Fibroblast of upper back skin (primary cell): Measurements from ENCODE around the gene BCAS3.
A peak's percentile ranks its signal among the peaks of the same experiment; 100 is the strongest.
"Not testable (repeated sequence)": the region's sequence is repeated elsewhere in the genome, so short reads cannot be mapped to it uniquely, and the experiment has no call there.

ENCODE experiments used
- DNase-seq: peaks from one replicate; pipeline ENCODE4 v3.0.0-alpha.2; 2013

The BCAS3 gene

DNA sequence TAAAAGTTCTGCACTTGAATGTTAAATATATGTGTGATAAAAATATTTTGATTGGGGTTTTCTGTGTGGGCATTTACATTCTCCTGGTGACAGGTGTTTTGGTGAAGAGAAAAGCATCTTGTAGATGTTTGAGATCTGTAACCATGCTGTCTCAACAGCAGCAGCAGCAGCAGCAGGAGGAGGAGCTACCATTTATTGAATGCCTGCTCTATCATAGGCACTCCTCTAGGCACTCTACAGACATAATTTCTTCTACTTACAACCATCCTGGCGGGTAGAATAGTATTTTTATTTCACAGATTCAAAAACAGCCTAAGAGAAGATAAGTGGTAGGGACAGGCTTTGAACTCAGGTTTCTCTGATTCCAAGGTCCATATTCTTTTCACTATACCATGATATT, 562.3 kb downstream of the BCAS3 start:
- no peak for DNase-seq

DNA sequence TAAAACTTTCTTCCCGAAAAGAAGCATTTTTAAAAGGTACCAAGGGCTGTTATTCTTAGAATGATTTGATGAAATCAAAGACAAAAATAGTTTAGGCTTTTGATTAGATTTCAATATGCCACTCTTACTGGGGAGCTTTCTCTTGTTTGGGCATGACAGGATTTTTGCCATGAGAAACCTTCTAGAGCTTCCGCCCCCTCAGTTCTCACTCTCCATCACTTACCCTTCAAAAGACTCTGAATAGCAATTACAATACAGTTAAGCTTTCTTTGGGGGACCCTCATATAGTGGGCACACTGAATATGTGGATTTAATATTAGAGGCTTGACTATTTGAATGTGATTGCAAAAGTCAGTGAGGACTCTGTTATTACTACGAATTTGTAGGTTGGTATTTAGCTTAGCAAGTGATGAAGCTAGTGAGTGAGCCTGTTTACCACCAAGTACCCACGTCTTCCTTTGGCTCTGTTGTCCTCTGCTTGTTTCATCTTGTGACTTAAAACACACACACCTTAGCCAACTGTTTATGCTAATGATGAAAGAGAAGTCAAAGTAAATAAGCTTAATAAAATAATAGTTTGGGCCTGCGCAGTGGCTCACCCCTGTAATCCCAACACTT, 563.3 kb downstream of the BCAS3 start:
- DNase-seq: no peak

DNA sequence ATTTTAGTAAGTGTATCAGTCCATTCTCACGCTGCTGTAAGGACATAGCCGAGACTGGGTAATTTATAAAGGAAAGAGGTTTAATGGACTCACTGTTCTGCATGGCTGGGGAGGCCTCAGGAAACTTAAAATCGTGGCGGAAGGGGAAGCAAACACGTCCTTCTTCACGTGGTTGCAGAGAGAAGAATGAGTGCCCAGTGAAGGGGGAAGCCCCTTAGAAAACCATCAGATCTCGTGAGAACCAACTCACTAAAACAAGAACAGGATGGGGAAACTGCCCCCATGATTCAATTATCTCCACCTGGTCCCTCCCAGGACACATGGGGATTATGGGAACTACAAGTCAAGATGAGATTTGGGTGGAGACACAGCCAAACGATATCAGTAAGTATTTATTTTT, 567.3 kb downstream of the BCAS3 start:
- DNase-seq: not testable (repeated sequence)

DNA sequence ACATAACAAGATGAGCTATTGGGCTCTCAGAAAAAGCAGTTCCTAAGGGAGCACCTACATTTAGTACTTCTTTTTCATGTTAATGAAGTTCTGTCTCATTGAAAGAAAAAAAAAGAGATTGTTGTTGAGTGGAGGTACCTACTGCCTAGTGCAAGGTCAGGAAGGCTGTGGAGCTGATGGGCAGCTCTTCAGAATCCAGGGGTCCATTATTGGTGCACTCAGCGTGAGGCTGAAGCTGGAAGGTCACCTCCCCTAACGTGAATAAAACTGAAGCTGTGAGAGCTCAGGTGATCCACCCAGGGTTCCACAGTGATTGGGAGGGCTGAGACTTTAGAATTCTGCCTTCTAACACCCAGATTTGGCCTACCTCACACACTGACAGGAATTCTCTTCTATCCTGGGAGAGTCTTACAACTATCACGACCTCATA, 568.1 kb downstream of the BCAS3 start:
- DNase-seq: no peak

DNA sequence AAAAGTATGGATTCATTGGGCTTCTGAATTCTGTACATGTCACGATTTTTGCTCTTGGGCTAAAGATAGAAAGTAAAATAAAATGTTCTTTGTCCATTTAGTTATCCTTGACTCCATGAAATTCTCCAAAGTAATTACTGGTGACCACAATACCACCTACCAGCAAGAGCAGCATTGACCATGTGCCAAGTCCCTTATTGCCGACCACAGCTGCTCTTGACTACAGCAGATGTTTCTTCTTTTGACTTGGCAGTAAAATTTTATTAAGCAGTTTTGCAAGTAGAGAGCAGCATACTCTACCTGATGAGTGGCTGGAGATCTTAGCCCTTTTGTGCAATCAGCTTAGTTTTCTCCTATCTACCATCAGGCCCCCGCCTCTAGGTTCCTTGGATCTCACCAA, 569.8 kb downstream of the BCAS3 start:
- DNase-seq: peak; percentile 91

DNA sequence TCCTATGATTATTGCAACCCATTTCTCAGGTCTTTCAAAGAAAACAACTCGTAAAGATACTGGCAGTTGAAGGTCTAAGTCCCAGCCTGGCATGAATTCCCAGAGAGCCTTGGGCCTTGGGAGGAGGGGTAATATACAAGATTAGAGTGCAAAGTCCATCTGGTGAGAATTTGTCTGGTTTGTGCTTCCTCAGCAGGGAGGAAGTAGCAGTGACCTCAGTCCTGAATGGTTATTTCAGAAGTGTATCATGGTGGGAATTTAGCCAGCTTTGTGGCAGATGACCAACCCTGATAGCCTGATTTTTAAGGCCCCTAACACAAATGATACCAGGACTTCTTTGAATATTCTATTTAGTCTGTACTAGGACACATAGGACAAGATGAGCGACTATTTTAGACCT, 570.7 kb downstream of the BCAS3 start:
- no peak for DNase-seq

DNA sequence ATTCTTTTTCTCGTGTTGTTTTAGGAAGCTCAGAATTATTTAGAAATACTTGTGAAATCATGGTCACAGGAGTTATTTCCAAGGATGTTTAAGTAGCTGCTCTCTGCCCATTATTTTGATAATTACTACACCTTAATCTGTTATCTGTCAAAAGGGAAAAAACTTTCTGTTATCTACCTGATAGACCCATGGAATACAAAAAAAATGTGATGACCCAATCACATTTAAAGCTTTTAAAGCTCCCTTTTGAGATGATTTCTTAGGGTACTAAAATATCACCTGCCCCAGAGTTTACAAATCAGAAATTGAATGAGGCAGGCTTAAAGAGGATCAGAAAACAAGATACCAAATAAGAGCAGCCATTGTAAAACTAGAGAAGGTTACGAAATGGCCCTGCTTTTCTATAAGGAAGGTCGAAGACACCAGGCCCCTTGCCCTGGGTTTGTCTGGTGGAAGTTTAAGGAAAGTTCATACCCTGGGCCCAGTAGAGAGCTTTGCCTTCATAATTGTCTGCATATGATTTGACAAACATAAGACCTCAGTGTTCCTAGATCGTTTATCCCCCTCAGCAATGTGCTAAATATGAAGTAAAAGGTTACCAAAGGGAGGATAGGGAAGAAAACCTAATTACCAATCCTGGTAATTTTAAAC, 572.1 kb downstream of the BCAS3 start:
- DNase-seq: no peak

DNA sequence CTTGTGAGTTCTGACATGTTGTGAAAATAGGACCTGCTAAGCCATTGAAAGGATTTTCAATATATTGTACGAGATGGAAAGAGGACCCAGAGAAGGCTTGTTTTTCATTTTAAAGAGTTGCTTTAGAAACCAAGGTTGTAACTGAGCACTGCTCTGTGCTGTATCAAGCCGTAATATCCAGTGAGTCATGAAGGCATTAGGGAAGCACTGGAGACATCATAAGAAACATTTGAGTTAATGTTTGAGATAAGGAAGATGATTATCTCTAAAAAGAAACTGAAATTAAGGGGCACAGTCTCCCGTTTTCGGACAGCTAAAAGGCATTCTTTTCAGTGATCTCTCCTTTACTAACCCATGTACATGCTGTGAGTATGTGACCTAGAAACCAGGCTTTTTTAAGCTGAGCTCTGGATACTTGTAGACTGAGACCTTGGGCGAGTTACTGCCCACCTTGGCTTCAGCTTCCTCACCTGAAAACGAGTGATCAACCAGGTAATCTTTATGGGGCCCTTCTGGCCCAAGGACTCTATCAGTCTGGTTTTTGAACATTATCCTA, 572.8 kb downstream of the BCAS3 start:
- DNase-seq: peak; percentile 40

DNA sequence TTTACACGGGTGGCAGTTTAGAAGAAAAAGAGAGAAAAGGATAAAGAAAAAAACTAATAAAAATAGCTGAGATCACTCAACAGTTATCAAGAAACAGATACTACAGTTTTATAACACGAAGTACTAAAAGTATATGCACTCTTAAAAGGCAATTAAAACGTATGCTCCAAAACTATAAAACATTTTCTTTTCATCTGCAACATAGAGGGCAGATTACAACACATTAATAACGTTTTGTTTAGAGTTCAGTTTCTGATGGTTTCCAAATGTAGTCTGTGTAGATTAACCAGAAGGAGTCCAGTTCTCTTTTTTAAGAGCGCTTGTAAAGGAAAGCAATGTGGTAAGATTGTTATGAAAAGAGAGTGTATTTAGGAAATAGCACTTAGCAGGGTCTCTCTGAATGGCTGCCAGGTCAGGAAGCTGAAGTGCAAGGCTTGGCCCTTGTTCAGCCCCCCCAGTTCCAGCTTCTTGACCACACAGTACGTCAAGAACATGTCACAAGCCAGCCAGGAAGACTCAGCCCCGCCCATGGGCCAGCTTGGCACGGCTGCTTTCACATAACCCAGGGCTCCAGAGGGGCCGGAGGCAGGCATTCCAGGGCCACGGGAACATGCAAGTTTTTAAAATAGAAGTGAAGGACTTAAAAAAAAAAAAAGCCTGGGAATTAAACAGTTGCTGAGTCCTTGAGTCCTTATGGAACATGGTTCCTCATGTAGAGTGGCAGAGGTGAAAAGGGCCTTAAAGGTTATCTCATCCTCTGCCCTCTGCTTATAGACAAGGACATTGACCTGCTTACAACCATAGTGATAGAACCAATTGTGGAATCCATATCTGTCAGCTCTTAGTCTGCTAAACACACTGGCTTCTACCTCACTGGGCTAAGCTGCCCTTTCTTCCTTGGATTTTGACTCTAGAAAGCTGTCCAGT, 574.6 kb downstream of the BCAS3 start:
- peak; percentile 90 for DNase-seq

DNA sequence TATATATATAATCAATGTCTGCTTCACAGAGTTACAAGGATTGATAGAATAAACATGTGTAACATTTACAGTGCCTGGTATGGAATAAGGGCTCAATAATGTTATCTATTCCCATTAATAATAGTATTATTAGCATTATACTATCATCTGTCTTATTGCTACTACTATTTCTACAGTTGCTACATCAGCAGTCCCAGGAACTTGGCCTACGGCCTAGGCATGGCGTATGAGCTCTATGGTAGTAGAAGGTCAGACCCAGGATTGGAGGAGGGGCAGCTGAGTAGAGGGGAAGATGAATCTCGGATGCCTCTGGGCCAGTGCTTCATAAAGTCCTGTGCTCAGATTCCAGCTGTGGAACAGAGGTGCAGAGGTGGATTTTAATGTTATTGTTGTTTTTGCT, 575.7 kb downstream of the BCAS3 start:
- DNase-seq: no peak

DNA sequence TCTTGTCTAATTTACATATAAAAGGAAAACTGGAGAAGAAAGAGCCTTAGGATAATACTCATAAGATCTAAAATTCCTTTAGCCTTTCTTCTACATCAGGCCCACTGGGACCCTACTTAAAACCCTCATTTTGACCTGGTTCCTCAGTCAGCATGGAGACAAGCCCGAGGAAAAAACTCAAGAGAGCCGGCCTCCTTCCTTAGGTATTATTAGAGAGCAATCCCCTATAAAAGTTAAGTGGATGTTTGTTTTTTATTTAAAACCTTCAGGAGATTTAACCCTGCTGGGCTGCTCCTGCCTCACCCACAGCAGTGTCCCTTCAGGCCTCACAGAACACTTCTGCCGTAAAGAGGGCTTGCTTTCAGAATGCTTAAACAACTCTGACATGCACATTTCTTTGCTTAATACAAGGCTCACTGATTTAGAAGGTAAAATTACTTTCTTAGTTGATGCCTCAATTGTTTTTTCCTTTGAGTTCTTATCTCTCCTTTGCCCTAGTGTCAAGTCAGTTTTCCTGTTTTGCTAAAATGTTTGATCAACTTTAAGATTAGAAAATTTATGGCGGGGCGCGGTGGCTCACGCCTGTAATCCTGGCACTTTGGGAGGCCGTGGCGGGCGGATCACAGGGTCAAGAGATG, 576.4 kb downstream of the BCAS3 start:
- no peak for DNase-seq

DNA sequence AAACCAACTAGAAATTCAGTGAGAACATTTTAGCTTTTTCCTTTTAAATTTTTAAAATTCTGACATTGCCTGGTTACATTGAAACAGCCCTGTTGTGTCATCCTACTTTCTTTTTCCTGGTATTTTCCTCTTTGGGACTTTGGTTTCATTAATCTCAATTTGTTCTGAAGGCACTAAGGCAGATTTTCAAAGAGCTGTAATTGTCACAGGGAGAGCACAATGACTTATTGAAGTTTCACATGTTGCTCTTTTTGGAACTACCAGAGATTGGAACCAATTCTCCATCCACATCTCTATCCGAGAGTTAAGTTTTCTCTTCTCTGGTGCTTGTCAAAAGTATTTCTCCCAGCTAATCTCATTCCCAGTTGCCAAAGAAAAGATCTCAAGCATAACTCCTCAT, 577.3 kb downstream of the BCAS3 start:
- no peak for DNase-seq

DNA sequence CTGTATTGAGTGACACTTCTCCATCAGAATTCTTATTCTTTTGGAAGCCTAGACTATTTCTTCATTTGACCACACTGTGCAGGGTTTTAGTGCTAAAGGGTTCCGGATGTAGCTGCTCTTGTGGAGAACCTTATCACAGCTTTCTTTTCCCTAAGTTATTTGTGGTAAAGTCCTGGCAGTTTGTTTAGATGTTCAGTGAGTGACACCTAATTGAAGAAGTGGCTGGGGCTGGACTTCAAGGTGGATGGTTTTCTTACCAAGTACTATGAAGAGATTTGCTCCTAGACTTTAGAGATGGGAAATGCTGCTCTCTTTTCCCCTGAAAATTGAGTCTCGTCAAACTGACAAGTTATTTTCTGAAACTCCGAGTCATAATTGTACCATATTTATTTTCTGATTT, 578.0 kb downstream of the BCAS3 start:
- no peak for DNase-seq

DNA sequence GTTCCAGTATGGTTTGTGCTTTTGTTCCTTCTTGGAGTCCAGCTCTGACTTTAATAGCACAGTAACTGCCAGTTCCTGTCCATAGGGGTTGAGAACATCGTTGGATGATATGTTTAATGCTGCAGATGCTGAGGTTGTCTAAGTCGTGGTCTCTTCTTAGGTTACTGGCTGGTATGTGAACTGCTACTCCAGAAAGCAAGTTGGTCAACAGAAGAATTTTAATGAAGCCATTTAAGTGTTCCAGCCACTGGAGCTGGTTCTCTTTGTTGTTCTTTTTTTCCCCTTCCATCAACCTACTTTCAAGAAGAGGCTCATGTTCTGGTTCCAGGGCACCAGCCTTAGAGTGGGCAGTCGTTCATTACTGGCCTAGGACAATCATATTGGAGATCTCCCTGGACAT, 581.7 kb downstream of the BCAS3 start:
- no peak for DNase-seq

DNA sequence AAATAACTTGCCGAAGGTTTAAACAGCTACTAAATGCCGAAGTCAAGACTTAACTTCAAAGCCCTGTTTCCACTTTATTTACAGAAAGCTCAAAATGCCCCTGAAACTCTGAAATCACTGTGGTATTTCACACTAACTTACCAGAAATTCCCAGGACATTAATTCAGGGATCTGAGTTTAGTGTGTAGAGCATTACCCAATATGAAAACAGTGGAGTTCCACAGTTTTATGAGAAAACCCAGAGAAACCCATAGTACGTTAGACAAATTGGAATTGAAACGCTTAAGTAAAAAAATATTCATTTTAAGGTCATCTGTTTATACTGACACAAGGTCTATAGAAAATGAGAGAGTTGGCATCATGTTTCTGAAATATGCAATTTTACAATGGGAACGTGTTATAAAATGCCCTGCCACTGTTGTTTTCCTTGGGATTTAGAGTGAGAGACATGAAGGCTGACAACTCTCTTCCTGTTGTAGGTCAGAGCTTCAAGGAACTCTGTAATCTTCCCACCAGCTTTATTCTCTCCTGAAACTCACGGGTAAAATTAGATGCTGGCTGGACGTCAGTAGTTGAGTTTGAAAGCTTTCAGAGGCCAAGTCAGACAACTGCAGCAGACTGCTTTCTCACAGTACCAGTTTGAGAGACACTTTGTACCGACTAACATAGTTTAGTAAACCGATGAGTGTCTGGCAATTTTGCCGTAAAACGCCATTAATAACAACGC, 582.6 kb downstream of the BCAS3 start:
- DNase-seq: no peak

DNA sequence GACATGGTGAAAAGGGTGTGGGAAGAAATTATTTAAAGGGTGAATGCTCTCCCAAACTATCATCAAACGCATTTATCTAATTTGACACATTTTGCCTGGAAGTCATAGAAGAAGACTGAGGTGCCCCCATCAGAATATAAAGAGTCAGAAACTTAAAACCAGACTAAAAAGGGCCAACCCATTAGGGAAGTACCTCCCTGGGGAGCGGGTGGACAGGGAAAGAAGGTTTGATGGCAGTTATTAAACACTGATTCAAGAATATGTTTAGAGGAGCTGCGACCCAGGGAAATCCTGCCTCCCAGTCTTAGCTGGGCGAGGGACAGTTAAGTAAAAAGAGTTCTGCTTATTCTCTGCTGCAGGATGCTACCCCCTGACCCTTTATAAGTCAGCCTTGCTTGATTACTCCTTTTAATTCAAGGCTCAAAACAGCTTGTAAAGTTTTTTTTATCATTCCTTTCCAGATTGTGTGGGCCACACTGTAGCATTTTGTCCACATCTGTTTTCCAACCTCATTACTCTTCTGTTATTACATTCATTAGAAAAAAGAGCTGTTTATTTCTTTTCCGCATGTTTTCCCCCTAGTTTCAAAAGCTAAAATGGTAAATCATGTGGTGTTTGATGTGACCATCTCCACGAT, 583.5 kb downstream of the BCAS3 start:
- DNase-seq: no peak

DNA sequence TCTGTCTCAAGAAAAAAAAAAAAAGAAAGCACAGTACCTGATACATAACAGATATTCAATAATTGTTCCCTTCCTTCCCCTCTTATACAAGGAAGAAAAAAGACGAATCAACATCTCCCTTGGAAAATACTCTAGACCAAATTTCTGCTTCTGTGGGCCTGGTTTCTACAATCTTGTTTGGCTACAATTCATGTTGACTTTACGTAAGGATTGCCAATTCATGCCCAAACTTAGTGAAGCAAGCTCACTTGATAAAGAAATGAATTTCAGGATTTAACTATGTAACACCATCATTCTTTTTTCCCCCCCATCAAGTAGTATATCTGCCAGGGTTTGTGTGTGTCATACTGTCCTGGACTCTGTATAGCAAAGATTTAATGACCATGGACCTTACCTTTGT, 587.7 kb downstream of the BCAS3 start:
- DNase-seq: no peak

DNA sequence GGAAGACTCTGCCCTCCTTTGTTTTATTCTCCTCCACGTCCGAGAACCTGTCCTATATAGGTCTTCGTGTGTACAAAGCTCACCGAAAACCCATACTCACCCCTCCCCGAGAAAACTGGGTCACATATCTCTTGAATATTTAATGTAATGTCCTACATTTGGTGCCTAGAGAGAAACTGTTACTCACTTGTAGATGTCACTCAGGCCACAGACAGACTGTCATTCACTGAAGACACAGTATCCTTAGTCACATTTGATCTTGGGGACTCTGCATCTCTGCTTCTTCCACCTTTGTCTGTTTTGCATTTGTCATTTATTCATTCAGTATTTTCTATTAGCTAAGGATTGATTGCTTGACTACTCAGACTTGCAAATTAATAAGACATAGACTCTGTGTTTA, 590.2 kb downstream of the BCAS3 start:
- no peak for DNase-seq

DNA sequence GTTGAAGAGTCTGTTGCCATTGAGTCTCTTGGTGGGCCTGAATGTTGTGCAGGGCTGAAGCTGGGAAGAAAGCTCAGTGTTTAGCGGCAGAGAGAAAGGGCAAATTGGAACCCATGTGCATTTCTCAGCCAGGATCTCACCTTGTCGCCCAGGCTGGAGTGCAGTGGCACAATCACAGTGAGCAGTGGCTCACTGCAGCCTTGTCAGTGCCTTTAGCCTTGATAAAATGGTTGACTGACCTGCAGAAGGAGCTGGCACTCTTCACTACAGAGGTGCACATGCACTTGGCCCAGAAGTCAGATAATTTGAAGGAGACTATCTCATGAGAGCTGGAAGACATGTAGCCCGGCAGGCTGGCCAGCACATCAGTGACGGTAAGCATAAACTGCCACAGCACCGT, 597.7 kb downstream of the BCAS3 start:
- no peak for DNase-seq

DNA sequence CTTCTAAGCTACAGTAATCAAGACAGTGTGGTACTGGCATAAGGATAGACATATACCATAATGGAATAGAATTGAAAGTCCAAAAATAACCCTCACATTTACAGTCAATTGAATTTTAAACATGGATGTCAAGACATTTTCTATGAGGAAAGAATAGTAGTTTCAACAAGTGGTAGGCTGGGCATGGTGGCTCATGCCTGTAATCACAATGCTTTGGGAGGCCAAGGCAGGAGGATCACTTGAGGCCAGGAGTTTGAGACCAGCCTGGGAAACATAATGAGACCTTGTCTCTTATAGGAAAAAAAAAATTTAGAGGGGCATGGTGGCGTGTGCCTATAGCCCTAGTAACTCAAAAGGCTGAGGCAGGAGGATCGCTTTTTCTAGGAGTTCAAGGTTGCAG, 599.2 kb downstream of the BCAS3 start:
- DNase-seq: no peak

DNA sequence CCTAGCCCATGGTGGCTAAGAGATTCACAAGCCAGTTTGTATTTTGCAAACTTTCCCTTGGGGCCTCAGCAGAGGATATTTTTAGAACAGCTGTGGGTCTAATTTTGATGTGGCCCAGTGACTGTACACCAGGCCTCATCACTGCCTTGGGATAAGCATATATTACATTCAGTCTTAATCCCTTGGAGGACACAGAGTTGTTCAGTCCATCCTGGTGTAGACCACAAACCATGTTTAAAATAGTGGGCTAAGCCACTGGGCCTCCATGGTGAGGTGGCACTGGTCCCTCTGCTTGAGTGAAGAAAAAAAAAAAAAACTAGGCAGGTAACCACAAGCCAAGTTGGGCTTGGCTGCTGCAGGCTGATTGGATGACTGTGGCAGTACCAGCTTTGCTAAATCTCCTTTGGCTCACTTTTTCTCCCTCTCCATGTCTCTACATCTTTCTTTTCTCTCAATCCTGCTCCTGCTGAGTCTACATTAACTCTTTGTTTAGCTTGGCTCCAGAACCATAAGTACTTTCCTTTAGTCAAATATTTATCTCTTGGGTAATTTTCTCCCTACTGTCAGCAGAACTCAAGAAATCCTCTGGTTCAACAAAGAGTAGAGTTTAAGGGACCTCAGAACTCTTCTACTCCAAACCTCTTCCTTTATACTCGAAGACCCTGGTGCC, 602.0 kb downstream of the BCAS3 start:
- DNase-seq: peak; percentile 36
